ENCODE results near the gene KCNJ2. TPM values are rescaled to one million over a fixed set of nuclear protein-coding genes. Genes with fewer than 3 reads are reported as not detected.

The KCNJ2 gene
- total and polyA plus RNA-seq, 10 of the 15 experiments (the other 5 are each of a cell fraction or from before 2014, with no cell fraction given): 1.6 to 10.1 (median 3.2) TPM

GRCh38 chr17:70157151-70157550, 12.2 kb upstream of the KCNJ2 start:
- H3K4me3 ChIP-seq: no peak overlapping the region
- in situ Hi-C loops (cut with MboI): no loop called here
- BruUV-seq (replicated peaks): no TSS peak
- CTCF ChIA-PET: no interaction called here
- no peak overlapping the region for H3K9ac ChIP-seq (ENCODE audit: control insufficient read depth, insufficient read depth, low read length)
- DNase-seq (ENCODE audit: low read depth, low spot score) (no peak), ATAC-seq (no peak), FAIRE-seq (no peak)
- no peaks in the 10 kb centered on the region for H3K4me1 ChIP-seq (ENCODE audit: control insufficient read depth, insufficient read depth, low read length)
- intact Hi-C loops (cut with micrococcal nuclease; ENCODE audit: unreplicated experiment): loop anchor here (10.0 kb wide), 1 partner anchor 62 kb away; no protein-coding TSS in a partner anchor
- RAD21 ChIA-PET (ENCODE audit: unreplicated experiment): no interaction called here
- no peaks in the 10 kb centered on the region for H3K27me3 ChIP-seq (replicated peaks in 1 of 2; ENCODE audit: control insufficient read depth in 2 of 2, insufficient read depth in 2 of 2, low read length in 1 of 2)
- SMC1A ChIA-PET (ENCODE audit: uncharacterized antibody, unreplicated experiment): interaction anchor here (0.6 kb wide), 1 partner anchor 52 kb away, joined by 3 read pairs; no protein-coding TSS in a partner anchor
- no peak overlapping the region for H3K27ac ChIP-seq (ENCODE audit: control insufficient read depth, insufficient read depth)
- 70% methylated on average over 4 of the region's 4 CpGs for WGBS (ENCODE audit: insufficient coverage, insufficient replicate concordance, low lambda C conversion rate, missing lambda C conversion rate)
- H2AFZ ChIP-seq (ENCODE audit: control insufficient read depth, low read depth, low read length): no peak overlapping the region
- H3K4me2 ChIP-seq (ENCODE audit: control insufficient read depth, insufficient read depth): no peak overlapping the region
- POLR2A ChIA-PET: interaction anchor here (0.6 kb wide), 2 partner anchors 67 to 602 kb away, joined by 3 read pairs; no protein-coding TSS in a partner anchor
- H3K79me2 ChIP-seq (ENCODE audit: control insufficient read depth, insufficient read depth, low read length): no peaks in the 10 kb centered on the region
- H4K20me1 ChIP-seq (ENCODE audit: control insufficient read depth, insufficient read depth): no peaks in the 10 kb centered on the region
- TF ChIP-seq ZNF217 (IDR thresholded peaks at IDR 0.05) (no peak), BCL11A (IDR thresholded peaks at IDR 0.05; ENCODE audit: low read depth, low read length) (no peak), TARDBP (IDR thresholded peaks at IDR 0.05; ENCODE audit: borderline replicate concordance) (no peak), TAF1 (IDR thresholded peaks at IDR 0.05; ENCODE audit: borderline replicate concordance, low read depth, low read length) (no peak), EGR1 (IDR thresholded peaks at IDR 0.05; ENCODE audit: borderline replicate concordance in 1 of 2, low read depth in 2 of 2, low read length in 2 of 2) (no peak), PRDM15 (CRISPR knock-in tag; IDR thresholded peaks at IDR 0.05) (no peak), ATF3 (IDR thresholded peaks at IDR 0.05; ENCODE audit: borderline replicate concordance, extremely low read depth, low read depth, low read length) (no peak), RAD21 (IDR thresholded peaks at IDR 0.05; ENCODE audit: insufficient read depth, low read depth, low read length) (no peak), NBN (IDR thresholded peaks at IDR 0.05) (no peak), ATF7 (IDR thresholded peaks at IDR 0.05; ENCODE audit: low read depth) (no peak), STAT1 (conservative IDR thresholded peaks at IDR 0.05) (no peak), TCF7 (IDR thresholded peaks at IDR 0.05; ENCODE audit: borderline replicate concordance) (no peak), PML (IDR thresholded peaks at IDR 0.05; ENCODE audit: low read length) (no peak), IKZF2 (IDR thresholded peaks at IDR 0.05) (no peak), MXI1 (IDR thresholded peaks at IDR 0.05; ENCODE audit: low read depth, low read length) (no peak)
- H3K9me3 ChIP-seq (replicated peaks; ENCODE audit: control insufficient read depth, insufficient read depth, low read length): no peaks in the 10 kb centered on the region
- H3K36me3 ChIP-seq (ENCODE audit: control insufficient read depth in 2 of 2, insufficient read depth in 2 of 2, low read length in 1 of 2): no peaks in the 10 kb centered on the region
